Head of caudate nucleus (tissue), 42 donors: ENCODE results near the gene SPINK4.
A peak's percentile ranks its signal among the peaks of the same experiment; 100 is the strongest.

Source experiments
- DNase-seq, 42 donors: peaks; one replicate each; pipeline versions ENCODE4 v3.0.0 to v3.0.0-alpha.2; 2020 to 2021; ENCODE audit warnings: mixed read lengths in 7 of 42
- intact Hi-C: fragments of 100-400 bp; cut with DNase I; formaldehyde crosslinking; loops from one replicate; pipeline ENCODE4 v1.15.0; 2022

The SPINK4 gene

GRCh38 chr9:33239921-33240320, at the start of gene SPINK4:
Gene SPINK4 (plus strand): TSS chr9:33240167. CDS start chr9:33240209, 42 bp downstream.
- DNase-seq = no peak
- intact Hi-C loops = no loop called here

- intact Hi-C loops = no loop called here
- DNase-seq = no peak
These were observed 47.3 kb upstream of the SPINK4 start for GRCh38 chr9:33192493-33193255.

DNA sequence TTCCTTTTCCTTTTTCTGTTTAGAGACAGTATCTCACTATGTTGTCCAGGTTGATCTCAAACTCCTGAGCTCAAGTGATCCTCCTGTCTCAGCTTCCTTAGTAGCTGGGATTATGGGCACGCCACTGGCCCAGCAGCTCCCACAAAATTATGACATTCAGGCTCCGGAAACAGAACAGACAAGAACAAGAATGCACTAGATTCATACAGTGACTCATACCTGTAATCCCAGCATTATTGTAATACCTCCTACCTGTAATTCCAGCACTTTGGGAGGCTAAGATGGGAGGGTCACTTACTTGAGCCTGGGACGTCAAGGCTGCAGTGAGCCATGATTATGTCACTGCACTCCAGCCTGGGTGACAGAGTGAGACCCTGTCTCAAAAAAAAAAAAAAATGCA, 46.1 kb upstream of the SPINK4 start:
- intact Hi-C loops = no loop called here
- DNase-seq = no peak

GRCh38 chr9:33196736-33197135, 43.2 kb upstream of the SPINK4 start:
- no peak for DNase-seq
- intact Hi-C loops = no loop called here

DNA sequence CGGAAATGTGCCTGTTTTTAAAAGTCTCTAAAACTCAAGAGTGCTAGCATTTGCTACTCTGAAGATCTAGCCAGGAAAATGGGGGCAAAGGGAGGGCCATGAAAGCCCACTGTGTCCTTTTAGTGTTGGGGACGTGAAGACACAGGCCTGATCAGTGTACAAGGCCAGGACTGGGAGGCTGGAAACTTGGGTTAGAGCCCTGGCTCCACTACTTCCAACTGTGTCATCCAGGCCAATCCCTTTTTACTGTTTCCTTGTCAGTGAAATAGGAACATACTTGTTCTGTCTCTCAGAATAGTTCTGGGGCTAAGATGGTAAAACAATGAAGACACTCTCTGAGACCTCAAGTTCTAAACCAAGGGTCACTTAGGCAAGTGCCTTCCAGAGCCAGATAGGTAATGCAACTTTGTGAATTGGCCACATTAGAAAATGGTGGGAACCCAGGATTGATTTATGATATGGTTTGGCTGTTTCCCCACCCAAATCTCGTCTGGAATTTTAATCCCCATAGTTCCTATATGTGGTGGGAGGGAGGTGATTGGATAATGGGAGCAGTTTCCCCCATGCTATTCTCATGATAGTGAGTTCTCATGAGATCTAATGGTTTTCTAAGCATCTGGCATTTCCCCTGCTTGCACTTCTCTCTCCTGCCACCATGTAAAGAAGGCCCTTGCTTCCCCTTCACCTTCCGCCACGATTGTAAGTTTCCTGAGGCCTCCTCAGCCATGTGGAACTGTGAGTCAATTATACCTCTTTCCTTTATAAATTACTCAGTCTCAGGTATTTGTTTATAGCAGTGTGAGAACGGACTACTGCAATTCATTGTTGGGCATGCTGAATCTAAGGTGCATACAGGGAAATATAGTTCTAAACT, 42.5 kb upstream of the SPINK4 start:
- no peak for DNase-seq

DNA sequence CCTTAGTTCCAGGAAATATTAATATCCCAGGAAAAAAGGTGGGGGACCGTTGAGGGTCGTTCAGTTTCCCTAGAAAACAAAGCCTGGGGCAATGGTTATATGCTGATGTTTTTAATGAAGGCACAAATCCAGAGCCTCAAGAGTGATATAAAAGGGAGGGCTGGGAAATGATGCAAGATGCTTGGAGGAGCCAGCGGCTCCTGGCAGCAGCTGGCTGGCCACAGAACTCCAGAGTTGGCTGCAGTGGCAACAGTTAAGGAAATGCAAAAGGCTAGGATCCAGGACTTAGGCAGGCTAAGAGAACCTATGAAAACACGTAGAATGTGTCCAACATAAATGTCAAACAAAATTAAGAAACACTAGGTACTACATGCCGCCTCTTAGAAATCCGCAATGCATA, 41.8 kb upstream of the SPINK4 start:
- intact Hi-C loops = no loop called here
- peak in 11 of 42 donors; percentile 7 to 63 (median 18) for DNase-seq

More for the DNA sequence above, 42.5 kb upstream of the SPINK4 start:
- intact Hi-C loops = no loop called here

DNA sequence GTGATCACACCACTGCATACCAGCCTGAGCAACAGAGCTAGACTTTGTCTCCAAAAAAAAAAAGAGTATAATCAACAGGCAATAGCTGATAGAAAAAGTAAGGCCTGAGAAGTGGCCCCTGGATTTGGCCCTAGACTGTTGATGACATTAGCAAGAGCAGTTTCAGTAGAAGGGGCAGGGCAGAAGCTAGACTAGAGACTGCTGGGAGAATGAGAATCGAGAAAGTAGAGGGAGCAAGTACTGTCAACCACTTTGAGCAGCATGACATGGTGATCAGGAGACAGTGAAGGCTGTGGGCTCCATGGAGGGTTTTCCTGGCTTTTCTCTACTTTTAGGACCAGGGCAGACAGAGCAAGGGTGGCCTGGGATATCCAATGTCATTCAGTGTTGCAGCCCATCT, 37.9 kb upstream of the SPINK4 start:
- no peak for DNase-seq
- intact Hi-C loops = no loop called here

DNA sequence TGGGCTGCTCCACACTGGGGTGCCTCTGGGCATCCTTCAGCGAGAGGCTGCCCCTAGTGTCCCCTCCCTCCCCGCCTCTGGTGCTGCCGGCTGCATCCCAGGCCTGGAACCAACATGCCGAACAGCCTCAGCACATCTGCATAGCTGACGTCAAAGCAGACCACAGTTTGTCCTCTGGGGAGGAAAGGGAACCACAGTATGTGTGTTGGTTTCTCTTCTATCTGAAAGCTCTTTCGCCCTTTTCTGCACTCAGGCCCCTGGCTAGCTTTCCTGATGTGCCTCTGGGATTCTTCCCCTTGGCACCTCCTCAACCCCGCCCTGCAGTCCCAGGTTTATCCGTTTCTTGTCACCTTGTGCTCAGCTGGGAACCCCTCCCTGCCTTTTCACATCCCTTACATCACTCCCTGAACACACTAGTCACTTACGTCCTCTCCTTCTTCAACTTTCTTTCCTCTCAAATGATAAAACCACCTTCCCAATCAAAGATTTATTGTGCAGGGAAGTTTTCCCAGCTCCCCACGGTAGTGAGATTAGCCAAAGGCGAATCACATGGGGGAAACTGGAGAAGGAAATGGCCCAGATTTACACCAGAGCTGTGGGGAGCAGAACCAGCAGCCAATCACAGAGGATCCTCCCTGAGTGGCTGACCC, 37.3 kb upstream of the SPINK4 start:
- intact Hi-C loops = no loop called here
- peak in 19 of 42 donors; percentile 6 to 54 (median 31) for DNase-seq

DNA sequence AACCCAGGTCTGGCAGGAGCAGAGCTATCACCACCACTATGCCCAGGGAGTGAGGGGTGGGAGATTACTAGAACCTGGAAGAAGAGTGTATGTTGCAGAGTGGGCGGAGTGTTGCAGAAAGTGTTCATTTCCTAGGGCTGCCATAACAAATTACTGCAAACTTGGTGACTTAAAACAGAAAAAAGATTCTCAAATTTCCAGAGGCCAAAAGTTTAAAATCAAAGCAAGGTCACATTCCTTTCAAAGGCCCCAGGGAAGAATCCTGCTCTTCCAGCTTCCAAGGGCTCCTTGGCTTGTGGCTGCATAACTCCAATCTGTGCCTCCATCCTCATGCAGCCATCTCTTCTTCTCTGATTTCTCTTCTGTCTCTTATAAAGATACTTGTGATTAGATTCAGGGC, 30.6 kb upstream of the SPINK4 start:
- intact Hi-C loops = no loop called here
- no peak for DNase-seq

DNA sequence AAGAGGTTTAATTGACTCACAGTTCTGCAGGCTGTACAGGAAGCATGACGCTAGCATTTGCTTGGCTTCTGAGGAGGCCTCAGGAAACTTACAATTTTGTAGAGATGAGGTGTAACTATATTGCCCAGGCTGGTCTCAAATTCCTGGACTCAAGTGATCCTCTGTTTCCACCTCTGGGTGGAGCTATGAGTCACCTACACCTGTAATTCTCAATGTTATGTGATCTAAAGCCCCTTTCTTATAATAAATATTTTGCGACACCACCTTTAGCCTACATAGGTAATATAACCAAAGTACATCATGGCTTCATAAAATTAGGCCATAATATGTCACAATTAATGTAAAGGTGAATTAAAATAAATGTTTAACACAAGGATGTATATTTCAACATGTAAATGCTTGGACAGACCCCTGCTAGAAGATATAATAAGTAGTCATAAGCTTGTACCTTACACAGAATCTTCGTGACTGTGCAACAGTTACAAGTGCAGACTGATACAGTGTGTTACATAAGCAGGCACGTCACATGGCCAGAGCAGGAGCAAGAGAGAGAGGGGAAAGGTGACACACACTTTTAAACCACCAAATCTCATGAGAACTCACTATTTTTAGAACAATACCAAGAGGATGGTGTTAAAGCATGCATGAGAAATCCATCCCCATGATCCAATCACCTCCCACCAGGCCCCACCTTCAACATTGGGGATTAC, 29.8 kb upstream of the SPINK4 start:
- intact Hi-C loops = no loop called here

GRCh38 chr9:33211695-33212393, 28.1 kb upstream of the SPINK4 start:
- peak in 5 of 42 donors; percentile 10 to 47 (median 30) for DNase-seq
- intact Hi-C loops = no loop called here

More for the DNA sequence above, 29.8 kb upstream of the SPINK4 start:
- no peak for DNase-seq

DNA sequence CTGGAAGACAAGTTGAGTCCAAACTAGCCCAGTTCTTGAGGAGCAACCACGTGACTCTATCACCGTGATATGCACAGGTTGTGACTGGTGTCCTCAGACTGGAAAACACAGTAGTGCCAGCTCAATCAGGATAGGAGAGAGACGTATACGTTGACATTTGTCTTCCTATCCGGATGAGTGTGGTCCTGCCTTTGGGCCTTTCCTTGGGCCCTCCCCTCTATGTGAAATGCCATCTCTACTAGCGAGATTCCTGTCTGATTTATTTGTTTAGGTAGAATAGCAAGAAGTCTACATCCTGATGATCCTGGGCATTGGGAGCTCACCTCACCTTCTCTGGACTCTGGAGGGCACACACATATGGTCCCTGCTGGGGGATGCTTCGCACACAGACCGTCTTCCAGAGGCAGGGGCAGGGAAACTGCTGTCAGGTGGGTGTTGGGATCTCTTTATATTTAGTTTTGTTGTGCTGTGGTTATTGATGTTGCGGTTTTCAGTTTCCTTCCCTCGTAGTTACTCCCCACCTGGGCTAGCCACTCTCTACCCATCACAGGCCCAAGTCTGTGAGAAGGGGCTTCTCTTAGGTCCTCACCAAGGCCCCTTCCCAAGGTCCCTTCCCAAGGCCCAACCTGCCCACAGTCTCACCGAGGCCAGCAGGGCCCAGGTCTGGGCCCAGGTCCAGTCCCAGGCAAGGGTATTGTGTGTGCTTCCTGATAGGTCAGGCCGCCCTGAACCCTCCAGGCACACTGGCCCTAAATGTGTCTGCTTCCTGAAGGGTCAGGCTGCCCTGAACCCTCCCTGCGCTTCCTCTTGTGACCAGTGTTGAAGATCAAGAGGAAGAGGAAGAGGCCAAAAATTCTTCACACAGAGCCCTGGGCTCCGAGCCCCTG, 19.0 kb upstream of the SPINK4 start:
- DNase-seq = peak in 3 of 42 donors; percentile 11 to 42 (median 38)
- intact Hi-C loops = no loop called here

- intact Hi-C loops = no loop called here
- DNase-seq = no peak
These were observed 18.4 kb upstream of the SPINK4 start for GRCh38 chr9:33221568-33221884.

DNA sequence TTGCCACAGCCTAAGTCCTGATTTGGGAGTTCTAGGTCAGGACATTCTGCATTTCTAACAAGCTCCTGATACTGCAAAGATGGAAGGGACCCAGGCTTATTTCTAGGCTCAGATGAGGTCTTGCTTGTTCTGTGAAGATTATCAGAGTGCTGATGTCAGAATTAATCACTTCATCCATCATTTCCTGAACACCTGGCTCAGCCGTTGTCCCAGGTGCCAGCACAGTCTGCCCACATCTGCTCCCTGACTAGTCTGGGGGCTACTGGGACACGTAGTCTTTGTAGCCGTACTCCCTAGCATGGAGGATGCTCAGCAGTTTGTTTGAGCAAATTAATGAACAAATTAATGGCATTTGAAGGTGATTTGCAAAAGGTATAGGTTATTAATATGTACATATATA, 17.9 kb upstream of the SPINK4 start:
- intact Hi-C loops = no loop called here
- DNase-seq = no peak

- no peak for DNase-seq
- intact Hi-C loops = no loop called here
These were observed 16.3 kb upstream of the SPINK4 start for GRCh38 chr9:33223696-33224095.

DNA sequence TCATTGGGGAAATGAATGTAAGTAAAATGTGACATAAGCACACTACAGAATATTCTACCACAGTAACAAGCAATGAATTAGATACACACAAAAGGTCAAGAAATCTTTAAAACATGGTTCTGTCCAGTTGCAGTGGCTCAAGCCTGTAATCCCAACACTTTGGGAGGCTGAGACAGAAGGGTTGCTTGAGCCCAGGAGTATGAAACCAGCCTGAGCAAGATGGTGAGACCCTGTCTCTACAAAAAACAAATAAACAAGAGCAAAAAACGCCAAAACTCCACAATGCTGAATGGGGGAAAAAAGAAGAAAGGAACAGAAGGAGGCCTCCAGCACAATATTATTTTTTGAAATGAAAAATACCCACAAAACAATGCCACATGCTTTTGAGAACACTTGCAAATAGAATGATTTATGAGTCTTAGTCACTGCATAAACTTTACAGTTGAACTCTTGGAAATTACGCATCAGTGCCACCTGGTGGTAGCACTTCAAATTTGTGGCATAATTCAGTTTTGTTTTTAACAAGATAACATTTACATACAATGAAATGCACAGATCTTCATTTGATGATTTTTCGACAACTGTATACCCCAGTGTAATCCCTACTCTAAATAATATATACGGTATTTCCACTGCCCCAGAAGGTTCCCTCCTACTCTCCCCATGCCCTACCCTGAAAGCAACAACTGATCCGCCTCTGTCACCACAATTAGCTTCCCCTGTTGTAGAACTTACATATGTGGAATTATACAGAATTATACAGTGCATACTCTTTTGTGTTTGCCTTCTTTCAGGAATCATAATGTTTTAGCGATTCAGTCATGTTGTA, 14.4 kb upstream of the SPINK4 start:
- DNase-seq = peak in 37 of 42 donors; percentile 18 to 89 (median 70)
- intact Hi-C loops = loop anchor here (5.0 kb wide), 1 partner anchor 143 kb away; no protein-coding TSS in a partner anchor

GRCh38 chr9:33227008-33227398, 13.0 kb upstream of the SPINK4 start:
- intact Hi-C loops = loop anchor here (5.0 kb wide), 1 partner anchor 145 kb away; no protein-coding TSS in a partner anchor
- DNase-seq = peak in 10 of 42 donors; percentile 5 to 46 (median 16)
